22Rv1 (cell line): ENCODE measurements around the gene BEGAIN.

ENCODE experiments used
- ZFX ChIP-seq: fragments of 450-650 bp; IDR thresholded peaks from 2 replicates; pipeline ENCODE4 v1.6.1; 2017; ENCODE audit warnings: antibody characterized with exemption, borderline replicate concordance
- TF ChIP-seq, protein P1 (sequence below): fragments of 450-650 bp; IDR thresholded peaks from 2 replicates; pipeline ENCODE4 v1.5.1; 2017; ENCODE audit warnings: mild to moderate bottlenecking

- TF ChIP-seq, protein P1, sequence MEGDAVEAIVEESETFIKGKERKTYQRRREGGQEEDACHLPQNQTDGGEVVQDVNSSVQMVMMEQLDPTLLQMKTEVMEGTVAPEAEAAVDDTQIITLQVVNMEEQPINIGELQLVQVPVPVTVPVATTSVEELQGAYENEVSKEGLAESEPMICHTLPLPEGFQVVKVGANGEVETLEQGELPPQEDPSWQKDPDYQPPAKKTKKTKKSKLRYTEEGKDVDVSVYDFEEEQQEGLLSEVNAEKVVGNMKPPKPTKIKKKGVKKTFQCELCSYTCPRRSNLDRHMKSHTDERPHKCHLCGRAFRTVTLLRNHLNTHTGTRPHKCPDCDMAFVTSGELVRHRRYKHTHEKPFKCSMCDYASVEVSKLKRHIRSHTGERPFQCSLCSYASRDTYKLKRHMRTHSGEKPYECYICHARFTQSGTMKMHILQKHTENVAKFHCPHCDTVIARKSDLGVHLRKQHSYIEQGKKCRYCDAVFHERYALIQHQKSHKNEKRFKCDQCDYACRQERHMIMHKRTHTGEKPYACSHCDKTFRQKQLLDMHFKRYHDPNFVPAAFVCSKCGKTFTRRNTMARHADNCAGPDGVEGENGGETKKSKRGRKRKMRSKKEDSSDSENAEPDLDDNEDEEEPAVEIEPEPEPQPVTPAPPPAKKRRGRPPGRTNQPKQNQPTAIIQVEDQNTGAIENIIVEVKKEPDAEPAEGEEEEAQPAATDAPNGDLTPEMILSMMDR: no peak
- no peak for TF ChIP-seq ZFX
Measured at GRCh38 chr14:100503251-100503650, 84.0 kb downstream of the BEGAIN start.
